ENCODE results near the gene PAM16. TPM values are rescaled to one million over a fixed set of nuclear protein-coding genes. Genes with fewer than 3 reads are reported as not detected.

The PAM16 gene
- total and polyA plus RNA-seq, 8 donors, result 4.7 to 218 (median 52.1) TPM

DNA sequence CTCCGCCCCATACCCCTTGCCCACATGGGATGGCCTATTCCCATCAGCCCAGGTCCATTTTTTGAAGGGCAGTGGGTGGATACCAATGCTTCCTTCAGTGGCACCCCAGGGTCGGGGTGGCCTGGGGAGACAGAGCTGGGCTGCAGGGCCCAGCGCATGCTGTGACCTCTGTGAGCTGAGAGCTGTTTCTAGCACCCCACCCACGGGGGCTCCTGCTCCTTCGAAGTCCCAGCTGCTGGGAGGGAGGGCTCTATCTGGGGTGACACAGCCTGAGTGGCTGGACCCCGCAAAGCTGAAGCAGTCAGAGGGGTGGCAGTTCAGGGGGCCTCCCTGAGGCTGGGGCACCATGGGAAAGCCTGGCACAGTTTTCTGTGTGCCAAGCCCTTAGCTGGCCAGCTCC is 10.7 kb downstream of the PAM16 start:
- WGBS, 5 donors, result 79 to 98% (median 87%) methylated on average over 5 to 6 of the region's 6 CpGs
- Histone ChIP-seq H3K27ac (no peak overlapping the region), H3K27me3 (no peaks in the 10 kb centered on the region), H3K4me1 (peaks cover 0 to 37% (median 30%) of the 10 kb centered on the region in 4 donors), H3K36me3 (peaks cover 25 to 69% (median 55%) of the 10 kb centered on the region in 4 donors), H3K9me3 (no peaks in the 10 kb centered on the region), H3K4me3 (no peak overlapping the region)
- no peak for DNase-seq
- intact Hi-C loops (cut with DNase I; ENCODE audit: low total_unique reads), result no loop called here
- no peak for TF ChIP-seq POLR2AphosphoS5 (IDR thresholded peaks at IDR 0.05)
- TF ChIP-seq, protein P1, sequence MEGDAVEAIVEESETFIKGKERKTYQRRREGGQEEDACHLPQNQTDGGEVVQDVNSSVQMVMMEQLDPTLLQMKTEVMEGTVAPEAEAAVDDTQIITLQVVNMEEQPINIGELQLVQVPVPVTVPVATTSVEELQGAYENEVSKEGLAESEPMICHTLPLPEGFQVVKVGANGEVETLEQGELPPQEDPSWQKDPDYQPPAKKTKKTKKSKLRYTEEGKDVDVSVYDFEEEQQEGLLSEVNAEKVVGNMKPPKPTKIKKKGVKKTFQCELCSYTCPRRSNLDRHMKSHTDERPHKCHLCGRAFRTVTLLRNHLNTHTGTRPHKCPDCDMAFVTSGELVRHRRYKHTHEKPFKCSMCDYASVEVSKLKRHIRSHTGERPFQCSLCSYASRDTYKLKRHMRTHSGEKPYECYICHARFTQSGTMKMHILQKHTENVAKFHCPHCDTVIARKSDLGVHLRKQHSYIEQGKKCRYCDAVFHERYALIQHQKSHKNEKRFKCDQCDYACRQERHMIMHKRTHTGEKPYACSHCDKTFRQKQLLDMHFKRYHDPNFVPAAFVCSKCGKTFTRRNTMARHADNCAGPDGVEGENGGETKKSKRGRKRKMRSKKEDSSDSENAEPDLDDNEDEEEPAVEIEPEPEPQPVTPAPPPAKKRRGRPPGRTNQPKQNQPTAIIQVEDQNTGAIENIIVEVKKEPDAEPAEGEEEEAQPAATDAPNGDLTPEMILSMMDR (IDR thresholded peaks at IDR 0.05), result no peak
- no peak for TF ChIP-seq EP300 (IDR thresholded peaks at IDR 0.05)
- TF ChIP-seq POLR2A (IDR thresholded peaks at IDR 0.05), result no peak

DNA sequence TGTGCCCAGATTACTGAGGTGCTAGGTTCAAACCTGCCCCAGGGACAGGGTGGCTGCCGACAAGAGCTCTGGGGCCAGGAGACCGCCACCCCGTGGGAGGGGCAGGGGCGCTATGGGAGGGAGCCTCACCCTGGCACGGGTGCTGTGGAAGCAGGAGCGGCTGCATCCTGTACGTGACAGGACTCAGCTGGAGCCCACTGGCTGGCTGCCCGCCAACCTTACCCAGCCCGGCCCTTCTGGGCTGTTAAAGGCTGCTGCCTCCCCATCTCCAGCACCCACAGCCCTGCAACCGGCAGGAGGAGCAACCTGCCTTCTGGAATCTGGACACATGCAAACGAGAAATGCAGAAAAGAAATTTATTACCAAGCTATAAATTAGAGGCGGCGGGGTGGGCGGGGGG is 11.2 kb downstream of the PAM16 start:
- Histone ChIP-seq H3K36me3 (peaks cover 30 to 75% (median 60%) of the 10 kb centered on the region in 4 donors), H3K9me3 (no peaks in the 10 kb centered on the region), H3K27ac (no peak overlapping the region), H3K27me3 (no peaks in the 10 kb centered on the region), H3K4me1 (peaks cover 0 to 32% (median 25%) of the 10 kb centered on the region in 4 donors), H3K4me3 (no peak overlapping the region)
- DNase-seq, result peak; percentile 46 to 82
- no peak for TF ChIP-seq POLR2AphosphoS5 (IDR thresholded peaks at IDR 0.05)
- TF ChIP-seq EP300 (IDR thresholded peaks at IDR 0.05), result no peak
- TF ChIP-seq, protein P1 (IDR thresholded peaks at IDR 0.05), result no peak
- no peak for TF ChIP-seq POLR2A (IDR thresholded peaks at IDR 0.05)
- intact Hi-C loops (cut with DNase I; ENCODE audit: low total_unique reads), result no loop called here
- WGBS, 5 donors, result 34 to 48% (median 40%) methylated on average over 7 to 14 of the region's 14 CpGs

DNA sequence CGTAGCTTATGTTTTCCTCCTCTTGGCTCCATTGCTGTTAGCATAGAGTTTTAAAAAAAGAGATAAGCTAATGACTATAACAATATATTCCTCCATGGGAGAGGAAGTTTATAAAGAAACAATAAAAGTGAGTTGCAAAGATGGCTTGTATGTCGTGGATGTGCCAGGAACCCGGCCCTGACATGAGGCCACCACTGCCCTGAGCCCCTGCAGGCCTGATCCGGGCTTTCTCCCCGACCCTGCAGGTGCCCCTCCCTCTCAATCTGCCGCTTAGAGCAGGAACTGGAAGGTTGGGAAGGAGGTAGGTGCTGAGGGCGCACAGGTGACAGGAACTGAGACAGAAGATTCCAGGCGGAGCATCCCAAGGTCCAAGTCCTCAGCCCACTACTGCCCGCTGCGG is 11.7 kb downstream of the PAM16 start:
- 47 to 65% (median 61%) methylated on average over 10 of the region's 10 CpGs for WGBS, 5 donors
- Histone ChIP-seq H3K9me3 (no peaks in the 10 kb centered on the region), H3K36me3 (peaks cover 34 to 79% (median 65%) of the 10 kb centered on the region in 4 donors), H3K27me3 (no peaks in the 10 kb centered on the region), H3K4me1 (peaks cover 0 to 29% (median 23%) of the 10 kb centered on the region in 4 donors), H3K27ac (peak overlapping the region in 1 of 5 donors; percentile 33), H3K4me3 (no peak overlapping the region)
- intact Hi-C loops (cut with DNase I; ENCODE audit: low total_unique reads), result no loop called here
- no peak for TF ChIP-seq POLR2A (IDR thresholded peaks at IDR 0.05)
- TF ChIP-seq EP300 (IDR thresholded peaks at IDR 0.05), result no peak
- TF ChIP-seq, protein P1 (IDR thresholded peaks at IDR 0.05), result no peak
- no peak for TF ChIP-seq POLR2AphosphoS5 (IDR thresholded peaks at IDR 0.05)
- DNase-seq, result no peak

DNA sequence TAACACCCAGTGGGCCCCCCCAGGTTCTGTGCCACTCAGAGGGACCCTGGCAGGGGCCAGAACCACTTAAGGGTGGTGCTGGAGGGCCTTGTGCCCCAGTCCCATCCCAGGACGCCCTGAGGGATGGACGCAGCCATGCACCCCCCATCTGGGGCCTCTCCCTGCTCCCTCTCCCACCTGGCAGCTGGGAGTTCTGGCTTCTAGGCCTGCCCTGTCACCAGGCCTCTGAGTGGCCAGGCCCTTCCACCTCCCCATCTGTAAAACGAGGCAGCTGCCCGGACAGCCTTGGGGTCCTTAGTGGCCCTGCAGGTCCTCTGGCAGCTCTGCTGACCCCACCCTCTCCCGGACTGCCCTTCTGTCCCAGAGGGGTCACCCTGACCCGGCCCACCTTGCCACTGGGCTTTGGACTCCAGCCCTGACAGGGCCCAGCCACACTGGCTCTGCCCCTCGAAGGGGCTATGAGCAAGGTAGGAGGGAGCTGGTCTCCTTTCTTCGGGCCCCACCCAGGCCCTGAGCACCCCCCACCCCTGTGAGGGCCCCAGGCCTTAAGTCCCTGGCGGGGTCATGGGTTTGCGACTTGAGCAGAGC is 12.3 kb downstream of the PAM16 start:
- peaks cover 34 to 83% (median 66%) of the 10 kb centered on the region in 4 donors for H3K36me3 ChIP-seq
- H3K27ac ChIP-seq, result peak overlapping the region in 2 of 5 donors; percentile 9 to 33
- DNase-seq, result no peak
- peaks cover 0 to 28% (median 22%) of the 10 kb centered on the region in 4 donors for H3K4me1 ChIP-seq
- intact Hi-C loops (cut with DNase I; ENCODE audit: low total_unique reads), result no loop called here
- TF ChIP-seq EP300 (IDR thresholded peaks at IDR 0.05), result no peak
- TF ChIP-seq POLR2A (IDR thresholded peaks at IDR 0.05), result no peak
- TF ChIP-seq, protein P1 (IDR thresholded peaks at IDR 0.05), result no peak
- no peak for TF ChIP-seq POLR2AphosphoS5 (IDR thresholded peaks at IDR 0.05)
- 72 to 87% (median 77%) methylated on average over 6 to 10 of the region's 10 CpGs for WGBS, 5 donors
- H3K27me3 ChIP-seq, result no peaks in the 10 kb centered on the region
- no peaks in the 10 kb centered on the region for H3K9me3 ChIP-seq
- H3K4me3 ChIP-seq, result no peak overlapping the region
